GM12872 (cell line): ENCODE measurements around the gene ZNF710.

Experiments
- CTCF ChIP-seq: IDR thresholded peaks from 3 replicates; pipeline ENCODE4 v1.5.1; 2011; ENCODE audit warnings: low read depth, mild to moderate bottlenecking, low read length, moderate library complexity; ENCODE audit not compliant: insufficient read depth

The ZNF710 gene

GRCh38 chr15:90004671-90005070 is 3.5 kb downstream of the ZNF710 start:
- TF ChIP-seq CTCF, result no peak

GRCh38 chr15:90006217-90007075 is 5.3 kb downstream of the ZNF710 start:
- no peak for TF ChIP-seq CTCF

- no peak for TF ChIP-seq CTCF
These were observed 5.9 kb downstream of the ZNF710 start for GRCh38 chr15:90007076-90007460.

- TF ChIP-seq CTCF, result no peak
These were observed 7.5 kb downstream of the ZNF710 start for GRCh38 chr15:90008607-90009006.

- TF ChIP-seq CTCF, result no peak
These were observed 8.3 kb downstream of the ZNF710 start for GRCh38 chr15:90009301-90010022.

GRCh38 chr15:90011705-90012104 is 10.6 kb downstream of the ZNF710 start:
- no peak for TF ChIP-seq CTCF

GRCh38 chr15:90013503-90013937 is 12.4 kb downstream of the ZNF710 start:
- TF ChIP-seq CTCF, result no peak
